NCI-H2107 (cell line): ENCODE results near the gene ADARB2.

Experiments
- DNase-seq: peaks from one replicate; lab custom pipeline; 2025; lab: John Stamatoyannopoulos, UW

The ADARB2 gene

DNA sequence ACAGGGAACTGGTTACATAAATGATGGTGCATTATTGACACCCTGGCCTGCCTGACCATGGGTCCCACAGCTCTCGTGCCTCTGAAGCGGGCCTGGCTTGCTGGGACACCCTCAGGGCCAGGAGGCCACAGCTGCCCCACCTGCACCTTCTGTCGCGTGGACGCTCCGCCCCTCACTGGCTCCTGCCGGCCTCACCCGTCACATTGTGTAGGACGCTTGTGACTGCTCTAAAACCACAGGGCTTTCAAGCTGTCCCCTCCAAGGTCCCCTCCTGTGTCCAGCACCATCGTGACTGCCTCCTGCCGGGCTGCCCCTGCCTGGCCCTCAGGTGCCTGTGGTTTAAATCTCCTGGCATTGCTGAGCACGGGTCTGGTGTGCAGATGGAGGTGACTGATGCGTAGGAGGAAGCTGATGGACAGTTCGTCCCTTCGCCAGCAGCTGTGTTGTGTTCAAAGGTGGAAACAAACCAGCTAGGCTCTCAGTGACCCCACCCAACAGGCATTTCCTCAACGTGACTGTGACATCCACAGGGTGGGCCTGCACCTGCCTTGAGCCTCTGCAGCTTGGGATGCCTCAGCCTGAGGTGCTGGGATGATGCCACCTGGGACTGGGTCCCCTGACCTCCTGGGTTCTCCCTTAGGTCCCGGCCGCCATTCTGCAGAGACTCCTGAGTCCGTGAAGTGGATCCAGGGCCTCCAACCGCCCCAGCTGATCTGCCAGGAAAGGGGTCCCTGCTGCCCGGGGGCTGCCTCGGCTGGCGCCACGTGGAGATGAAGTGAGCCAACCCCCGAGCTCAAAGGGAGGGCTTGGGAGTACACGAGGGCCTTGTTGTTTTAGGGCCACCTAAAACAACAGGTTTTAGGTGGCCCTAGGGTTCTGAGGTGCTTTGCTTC is 532.6 kb downstream of the ADARB2 start:
- no peak for DNase-seq

DNA sequence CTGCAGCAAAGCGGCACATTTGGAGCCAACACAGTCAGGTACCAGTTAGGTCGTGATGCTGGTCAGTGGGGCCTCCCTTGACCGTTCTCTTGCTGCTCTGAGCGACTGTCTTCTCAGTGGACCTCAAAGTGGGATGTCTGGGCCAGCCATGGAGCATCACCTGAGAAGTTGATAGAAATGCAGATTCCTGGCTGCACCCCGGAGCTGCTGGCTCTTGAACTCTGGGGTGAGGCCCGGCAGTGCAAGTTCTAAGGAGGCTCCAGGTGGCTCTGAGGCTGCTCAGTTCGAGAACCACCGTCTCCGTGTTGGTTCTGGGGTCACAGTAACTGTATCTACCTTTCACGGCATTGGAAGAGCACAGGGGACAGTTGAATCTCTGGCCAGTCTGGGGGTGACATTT is 533.6 kb downstream of the ADARB2 start:
- DNase-seq: no peak

DNA sequence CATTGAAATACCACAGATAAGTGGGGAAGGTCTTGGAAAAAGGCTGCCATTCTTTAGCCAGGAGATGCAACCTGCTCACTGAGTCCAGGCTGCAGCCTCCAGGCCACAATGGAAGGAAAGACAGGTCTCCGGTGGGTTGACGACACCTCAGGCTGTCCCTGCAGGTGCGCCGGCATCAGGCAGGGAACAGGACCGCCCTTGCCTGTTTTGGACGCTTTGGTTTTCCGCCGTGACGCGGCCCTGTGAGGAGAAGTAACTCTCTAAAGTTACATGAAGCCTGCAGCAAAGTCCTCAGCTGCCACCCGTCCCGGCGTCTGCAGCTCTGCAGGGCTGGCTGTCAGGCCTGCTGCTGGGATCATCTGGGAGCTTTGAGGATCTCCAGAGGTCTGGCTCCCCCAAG is 534.1 kb downstream of the ADARB2 start:
- no peak for DNase-seq

DNA sequence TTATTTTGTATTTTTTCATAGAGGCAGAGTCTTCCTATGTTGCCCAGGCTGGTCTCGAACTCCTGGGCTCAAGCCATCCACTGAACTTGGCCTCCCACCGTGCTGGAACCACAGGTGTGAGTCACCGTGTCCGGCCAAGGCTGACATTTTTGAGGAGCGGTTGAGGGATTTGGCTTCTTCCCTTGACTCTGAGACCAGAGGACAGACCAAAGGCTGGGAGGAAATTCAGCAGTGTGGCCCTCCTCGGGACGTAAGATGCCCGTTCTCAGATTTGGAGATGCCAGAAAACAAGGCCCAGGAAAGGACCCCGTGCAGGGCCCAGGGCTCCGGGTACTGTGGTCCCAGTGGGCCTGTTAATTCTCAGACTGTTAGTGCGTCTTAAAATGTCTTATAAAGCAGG is 535.0 kb downstream of the ADARB2 start:
- no peak for DNase-seq

DNA sequence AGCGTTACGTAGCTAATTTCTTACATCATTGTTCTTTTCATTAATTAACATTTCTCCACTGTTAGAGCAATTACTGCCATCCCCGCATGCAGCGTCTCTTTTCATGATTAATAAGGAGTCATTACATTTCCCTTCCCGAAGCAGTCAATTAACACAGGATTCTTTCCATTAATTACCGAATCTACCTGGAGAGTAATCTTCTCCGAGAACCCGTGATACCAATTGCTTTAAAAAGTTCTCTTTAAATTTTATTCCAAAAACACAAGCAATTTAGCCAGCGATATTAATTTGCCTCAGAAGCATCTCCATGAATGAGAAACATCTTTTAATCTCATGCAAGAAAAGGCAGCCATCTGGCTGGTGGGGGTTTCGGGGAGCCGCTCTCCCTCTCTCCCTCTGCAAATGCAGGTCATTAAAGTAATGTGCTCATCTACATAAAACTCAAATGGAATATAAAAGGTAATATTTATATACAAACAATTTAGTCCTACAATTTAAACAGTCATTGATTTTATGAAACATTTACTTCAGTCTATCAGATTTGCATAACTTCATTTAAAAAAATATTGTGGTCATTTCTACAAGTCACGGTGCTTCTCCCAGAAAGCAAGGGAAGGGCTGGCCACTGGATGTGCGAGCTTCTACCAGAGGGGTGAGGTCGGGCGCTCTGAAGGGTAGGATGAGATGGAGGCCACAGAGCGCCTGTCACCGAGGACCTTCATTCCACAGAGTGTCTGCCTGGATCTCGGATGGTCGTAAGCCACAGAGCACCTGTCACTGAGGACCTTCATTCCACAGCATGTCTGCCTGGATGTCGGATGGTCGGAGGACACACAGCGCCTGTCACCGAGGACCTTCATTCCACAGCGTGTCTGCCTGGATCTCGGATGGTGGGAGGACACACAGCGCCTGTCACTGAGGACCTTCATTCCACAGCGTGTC is 536.2 kb downstream of the ADARB2 start:
- DNase-seq: no peak

DNA sequence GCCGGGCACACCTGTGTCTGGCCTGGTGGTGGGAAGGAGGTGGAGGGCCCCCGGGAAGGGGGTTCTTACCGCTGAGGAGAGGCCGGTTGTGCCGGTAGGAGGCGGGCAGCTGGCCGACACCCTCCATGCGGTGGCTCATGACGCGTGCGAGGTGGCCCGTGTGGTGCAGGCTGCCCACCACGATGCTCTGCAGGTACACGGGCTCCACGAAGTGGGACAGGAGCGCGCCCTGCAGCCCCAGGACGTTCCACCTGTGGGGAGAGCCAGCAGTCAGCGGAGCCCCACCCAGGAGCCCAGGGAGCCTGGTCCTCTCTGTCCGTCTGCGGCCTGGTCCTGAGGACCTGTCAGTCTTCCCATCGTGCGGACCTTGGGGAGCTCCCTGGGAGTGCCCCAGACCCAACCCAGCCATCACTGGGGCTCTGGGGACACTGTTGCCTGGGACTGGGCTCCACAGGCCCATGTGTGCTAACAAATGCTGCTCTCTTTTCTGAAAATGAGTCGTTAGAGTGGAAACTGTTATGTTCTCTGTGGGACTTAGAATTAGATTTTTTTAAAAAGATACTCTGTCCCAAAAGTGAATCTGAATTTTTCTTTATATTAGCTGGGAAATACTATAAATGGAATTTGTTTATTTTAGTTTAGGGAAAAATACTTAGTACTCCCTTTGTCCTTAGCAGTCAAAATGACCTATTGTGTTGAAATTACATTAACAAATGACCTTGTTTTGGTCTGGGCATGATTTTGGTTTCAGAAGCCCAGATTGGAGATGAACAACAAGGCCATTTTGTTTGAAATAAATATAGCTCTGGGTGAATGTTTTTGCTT is 537.2 kb downstream of the ADARB2 start:
- DNase-seq: no peak

DNA sequence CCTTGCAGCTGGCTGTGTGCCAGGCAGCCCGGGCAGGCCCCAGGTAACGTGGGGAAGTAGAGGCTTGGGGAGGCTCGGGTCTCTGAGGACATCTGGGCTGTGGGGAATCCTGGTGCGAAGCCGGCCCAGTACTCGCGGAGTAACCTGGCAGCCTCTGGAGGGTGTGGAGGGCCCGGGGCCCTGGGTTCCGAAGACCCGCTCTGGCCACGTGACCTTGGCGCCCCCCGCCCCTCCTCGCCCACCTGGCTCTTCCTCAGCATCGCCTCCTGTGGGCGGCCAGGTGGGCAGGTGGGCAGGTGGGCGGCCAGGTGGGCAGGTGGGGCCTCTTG is 538.0 kb downstream of the ADARB2 start:
- no peak for DNase-seq

DNA sequence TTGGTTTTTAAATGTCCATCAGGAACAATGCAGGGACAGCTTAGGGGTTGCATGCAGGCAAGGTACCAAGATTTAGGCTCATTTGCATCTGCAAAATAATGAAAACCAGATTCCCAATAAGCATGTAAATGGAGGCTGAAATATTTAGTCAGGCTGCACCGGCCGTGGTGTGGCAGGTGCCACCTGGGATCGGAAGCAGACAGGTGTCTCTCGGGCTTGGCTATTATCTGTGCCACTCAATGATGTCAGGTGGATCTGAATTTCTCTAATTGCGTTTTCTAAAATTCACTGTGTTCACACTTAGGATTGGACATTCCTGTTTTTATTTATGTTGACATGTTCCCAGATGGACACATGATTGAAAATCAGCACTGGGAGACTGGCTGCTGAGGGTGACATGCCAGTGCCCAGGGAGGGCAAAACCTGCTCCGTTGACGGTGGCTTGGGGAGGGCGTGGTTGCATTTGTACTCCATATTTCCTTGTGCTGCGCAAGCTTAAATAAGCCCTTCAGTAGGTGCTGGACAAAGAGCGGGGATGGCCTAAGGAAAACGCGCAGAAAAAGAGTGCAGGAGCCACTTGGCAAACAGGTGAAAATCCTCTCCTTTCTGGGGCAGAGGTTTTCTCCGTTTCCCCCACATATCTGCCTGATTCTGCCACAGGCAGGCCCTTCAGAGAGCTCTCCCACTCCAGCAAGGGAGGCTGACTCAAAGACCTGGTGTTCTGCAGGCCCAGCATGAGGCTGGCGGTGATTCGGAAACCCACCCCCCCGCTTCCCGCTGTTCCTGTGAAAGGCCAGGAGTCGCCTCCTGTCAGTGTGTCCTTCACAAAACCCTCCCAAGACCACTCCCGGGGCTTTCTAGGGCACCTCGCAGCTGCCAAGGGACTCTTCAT is 538.6 kb downstream of the ADARB2 start:
- DNase-seq: no peak

DNA sequence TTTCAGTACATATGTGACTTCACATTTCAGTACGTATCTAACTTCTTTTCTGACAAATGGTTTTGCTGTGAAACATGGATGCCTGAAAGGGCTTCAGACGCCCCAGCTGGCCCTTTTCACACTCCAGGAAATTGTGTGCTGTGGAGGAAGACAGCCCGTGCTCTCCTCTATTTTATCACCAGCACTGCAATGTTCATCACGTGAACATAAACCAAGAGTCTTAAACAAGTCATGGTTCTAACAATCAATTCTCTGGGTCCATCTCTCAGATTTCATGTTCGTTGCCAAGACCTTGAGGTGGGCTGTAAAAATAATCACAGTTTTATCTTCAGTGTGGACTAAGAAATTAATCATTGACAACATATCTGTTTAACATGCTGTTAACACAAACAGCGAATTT is 539.9 kb downstream of the ADARB2 start:
- DNase-seq: no peak

DNA sequence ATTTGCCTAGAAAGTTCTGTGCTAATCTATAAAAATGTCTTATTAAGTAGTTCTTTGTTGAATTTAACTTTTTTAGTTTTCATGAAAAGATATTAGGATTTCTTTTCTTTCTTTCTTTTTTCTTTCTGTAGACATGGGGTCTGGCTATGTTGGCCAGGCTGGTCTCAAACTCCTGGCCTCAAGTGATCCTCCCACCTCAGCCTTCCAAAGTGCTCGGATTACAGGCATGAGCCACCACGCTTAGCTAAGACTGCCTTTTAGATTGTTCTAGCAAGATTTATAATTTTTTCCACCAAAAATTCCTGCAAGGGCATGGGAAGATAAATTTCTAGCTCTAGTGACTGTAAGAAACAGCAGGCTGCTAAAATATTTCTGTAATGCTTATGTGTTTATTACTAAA is 540.7 kb downstream of the ADARB2 start:
- DNase-seq: no peak

DNA sequence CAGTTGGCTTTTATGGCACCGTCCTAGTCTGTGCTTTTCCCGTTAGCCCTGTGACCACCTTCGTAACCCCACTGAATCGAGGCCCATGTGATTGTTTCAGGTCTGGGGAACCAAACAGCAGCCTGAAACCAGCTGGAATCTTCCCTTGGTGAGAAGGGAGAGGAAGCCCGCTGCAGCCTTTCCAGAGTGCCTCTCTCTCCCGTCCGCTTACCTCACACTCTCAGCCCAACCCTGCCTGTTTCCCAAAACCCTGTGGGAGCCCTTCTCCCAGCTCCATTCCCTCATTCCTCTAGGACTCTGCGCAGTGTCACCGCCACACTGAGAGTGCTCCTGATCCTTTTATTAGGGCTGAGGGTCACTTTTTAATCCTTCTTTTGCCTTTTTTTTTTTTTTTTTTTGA is 541.5 kb downstream of the ADARB2 start:
- no peak for DNase-seq

DNA sequence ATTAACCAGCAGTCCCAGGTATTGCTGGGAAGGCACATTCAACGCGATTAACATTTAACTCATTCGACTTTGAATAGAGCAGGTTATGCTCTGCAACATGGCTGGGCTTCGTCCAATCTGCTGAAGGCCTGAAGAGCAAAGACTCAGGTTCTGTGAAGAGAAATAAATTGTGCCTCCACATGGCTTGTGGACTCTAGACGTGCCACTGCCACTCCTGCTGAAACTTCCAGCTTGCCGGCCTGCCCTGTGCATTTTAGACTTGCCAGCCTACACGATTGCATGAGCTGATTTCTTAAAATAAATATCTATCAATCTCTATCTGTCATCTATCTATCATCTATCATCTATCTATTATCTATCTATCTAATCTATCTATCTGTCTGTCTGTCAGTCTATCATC is 543.2 kb downstream of the ADARB2 start:
- DNase-seq: no peak

DNA sequence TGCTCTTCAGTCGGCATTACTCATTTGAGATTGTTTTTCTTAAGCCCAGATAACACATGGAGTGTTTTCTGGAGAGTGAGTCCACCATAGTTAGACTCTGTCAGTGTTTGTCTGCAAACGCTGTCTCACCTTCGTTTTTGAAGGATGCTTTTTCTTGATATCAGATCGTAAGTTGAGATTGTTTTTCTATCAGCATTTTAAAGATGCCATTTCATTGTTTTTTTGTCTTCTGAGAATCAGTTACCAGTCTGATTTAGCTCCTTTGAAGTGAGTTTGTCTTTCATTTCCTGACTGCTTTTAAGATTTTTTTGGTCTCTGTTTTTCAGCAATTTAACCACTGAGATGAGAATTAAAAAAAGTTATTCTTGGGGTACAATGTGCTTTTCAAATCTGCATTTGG is 543.8 kb downstream of the ADARB2 start:
- DNase-seq: no peak

DNA sequence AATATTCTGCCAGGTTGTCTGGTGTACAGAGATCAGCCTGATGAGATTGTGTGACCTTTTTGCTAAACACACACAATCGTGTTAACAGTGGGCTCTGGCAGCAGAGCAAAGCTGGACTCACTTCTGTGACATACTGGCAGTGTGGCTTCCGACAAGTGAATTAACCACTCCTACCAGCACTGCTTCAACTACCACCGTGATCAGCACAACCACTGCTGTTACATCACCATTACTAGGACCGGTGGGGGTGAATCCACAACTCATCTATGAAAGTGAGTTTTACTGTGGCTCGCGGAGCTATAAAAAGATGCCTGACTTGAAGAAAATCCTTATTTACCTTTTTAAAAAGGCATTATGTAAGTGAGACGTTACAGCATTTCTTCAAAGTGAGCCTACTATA is 545.6 kb downstream of the ADARB2 start:
- no peak for DNase-seq

DNA sequence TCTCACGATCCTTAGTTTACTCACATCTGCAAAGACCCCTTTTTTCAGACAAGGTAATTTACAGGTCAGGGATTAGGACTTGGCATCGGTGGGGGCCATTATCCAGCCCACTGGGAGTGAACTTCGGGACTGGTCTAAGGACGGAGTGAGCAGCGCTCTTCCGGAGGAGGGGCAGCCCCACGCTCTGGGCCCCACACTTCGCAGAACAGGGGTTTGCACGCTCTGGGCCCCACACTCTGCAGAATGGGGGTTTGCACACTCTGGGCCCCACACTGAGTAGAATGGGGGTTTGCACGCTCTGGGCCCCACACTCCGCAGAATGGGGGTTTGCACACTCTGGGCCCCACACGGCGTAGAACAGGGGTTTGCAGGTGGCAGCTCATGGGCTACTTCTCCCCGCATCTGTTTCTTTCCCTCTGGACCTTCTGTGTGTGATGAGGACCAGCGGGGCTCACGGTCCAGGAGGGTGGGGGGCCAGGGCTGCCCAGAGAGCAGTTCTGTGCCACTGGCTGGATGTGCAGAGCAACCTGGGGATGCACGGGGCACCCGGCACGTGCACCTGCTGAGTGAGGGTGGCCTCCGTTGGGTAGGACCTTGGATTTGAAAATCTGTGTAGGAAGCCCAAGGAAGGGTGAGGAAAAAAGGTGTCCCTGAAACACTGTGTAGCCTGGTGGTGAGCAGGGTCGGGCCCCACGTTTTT is 546.4 kb downstream of the ADARB2 start:
- DNase-seq: no peak

DNA sequence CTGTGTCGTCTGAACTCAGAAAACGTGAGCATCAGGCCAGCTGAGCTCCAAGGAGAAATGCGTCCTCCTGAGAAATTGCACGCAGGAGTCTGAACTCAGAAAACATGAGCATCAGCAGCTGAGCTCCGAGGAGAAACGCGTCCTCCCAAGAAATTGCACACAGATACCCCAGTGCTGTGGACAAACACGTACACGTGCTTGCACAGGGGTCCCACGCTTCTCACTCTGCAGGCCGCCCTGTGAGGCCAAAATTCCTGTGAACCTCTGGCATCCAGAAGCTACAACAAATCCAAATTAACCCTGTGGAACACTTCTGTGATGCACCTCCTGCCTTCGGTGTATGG is 547.3 kb downstream of the ADARB2 start:
- no peak for DNase-seq

DNA sequence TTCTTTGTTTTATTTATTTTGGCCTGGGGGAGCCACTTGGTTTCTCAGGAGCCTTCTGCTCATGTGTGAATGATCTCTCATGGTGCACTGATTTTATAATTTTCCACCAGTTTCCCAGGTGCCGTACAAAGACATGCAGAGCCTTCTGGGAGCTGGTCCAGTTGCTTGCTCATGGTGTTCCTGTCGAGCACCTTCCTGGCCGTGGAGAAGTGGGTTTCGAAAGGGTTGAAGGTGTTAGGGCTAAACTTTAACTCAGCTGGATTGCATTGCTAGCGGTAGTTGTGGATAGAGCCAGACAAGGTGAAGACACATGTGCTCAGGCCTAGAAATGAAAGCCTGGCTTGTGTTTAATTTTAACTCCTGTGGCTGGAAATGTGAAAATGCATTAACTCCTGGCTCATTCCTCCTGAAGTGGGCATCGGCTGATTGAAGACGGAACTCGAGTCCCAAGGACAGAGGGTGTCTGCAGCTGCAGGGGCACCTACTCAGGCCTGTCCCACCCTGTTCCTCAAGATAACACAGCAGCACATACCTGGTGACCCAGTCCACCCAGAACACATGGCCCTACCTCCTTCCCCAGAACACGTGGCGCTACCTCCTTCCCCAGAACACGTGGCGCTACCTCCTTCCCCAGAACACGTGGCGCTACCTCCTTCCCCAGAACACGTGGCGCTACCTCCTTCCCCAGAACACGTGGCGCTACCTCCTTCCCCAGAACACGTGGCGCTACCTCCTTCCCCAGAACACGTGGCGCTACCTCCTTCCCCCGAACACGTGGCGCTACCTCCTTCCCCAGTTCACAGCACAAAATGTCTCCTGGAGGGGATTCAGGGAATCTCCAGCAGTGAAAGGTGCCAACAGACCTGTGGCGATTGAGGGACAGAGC is 547.9 kb downstream of the ADARB2 start:
- DNase-seq: no peak

DNA sequence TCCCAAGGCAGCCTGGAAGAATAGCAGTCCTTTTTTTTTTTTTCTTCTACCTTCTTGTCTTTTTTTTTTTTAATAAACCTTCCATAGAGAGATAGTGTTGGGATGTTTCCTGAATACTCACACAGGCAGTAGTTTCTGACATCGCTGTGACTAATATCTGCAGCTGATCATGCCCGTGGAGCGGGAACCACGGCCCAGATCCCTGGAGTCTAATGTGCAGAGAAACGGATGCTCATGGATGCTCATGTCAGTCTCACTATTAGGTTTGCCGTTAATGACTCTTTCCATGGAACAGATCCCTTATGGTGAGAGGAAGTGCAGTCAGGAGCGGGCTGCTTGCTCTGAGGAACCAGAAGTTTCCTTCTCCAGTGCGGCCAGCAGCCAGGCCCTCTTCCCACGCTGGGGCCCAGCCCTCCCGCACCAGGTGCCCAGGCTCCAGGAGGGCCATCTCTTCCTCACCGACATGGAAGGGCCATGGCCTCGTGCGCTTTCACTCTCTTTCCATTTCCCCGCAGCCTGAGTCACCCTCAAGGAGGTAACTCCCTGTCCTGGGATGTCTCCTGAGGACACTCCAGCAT is 548.7 kb downstream of the ADARB2 start:
- no peak for DNase-seq

DNA sequence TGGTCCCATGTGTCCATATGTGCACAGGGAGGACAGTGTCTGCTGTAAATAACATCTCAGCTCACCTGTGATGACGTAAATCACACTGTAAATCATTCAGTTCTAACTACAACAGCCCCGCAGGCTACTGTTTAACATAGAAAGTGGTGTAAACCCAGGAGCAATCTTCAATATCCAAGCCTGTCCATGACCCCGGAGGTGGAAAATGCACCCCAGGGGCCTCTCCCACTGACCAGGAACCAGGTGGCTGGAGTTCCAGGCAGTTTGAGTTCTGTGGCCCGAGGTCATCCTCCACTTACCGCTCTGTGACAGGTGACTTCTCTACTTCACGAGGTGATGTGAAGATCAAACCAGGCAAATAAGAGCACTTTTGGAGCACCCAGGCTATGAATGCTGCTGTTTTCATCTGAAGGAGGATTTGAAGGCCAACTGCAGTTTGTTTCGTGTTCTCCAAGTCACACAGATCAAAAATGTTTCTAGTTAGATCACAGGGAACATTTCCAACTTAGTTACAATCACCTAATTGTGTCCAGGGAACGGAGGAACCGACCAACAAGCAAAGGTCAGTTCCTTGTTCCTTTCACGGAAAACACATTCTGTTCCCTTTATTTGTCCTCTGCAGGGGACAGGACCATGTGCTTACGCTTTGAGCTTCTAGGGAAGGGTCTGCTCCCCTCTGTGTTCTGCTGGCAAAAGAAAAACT is 549.3 kb downstream of the ADARB2 start:
- no peak for DNase-seq
